Right lobe of liver (tissue), 6 donors: ENCODE results near the gene CEP135. TPM values are rescaled to one million over a fixed set of nuclear protein-coding genes. Genes with fewer than 3 reads are reported as not detected.

ENCODE experiments used
- ATAC-seq, 4 donors: fragments of 200-7000 bp; cut with Tn5 transposase; one replicate each; pipeline ENCODE4 v1.9.1; 2020; ENCODE audit warnings: mild to moderate bottlenecking in 4 of 4, moderate library complexity in 4 of 4
- DNase-seq, 3 donors: peaks; one replicate each; pipeline ENCODE4 v3.0.0-alpha.2; 2020
- H3K27ac ChIP-seq, 3 donors: fragments of 200-600 bp; one replicate each; pipeline ENCODE4 v1.8.0; 2022
- H3K27me3 ChIP-seq, 2 donors: fragments of 200-600 bp; one replicate each; pipeline ENCODE4 v1.8.0; 2022
- H3K36me3 ChIP-seq, 4 donors: fragments of 200-600 bp; sonication (generic) in 1 of 4; one replicate each; pipeline versions ENCODE4 v1.5.1 to v1.8.0; 2017 to 2022; ENCODE audit warnings: control low read depth in 1 of 4
- H3K4me1 ChIP-seq, 4 donors: fragments of 200-600 bp; sonication (generic) in 1 of 4; one replicate each; pipeline versions ENCODE4 v1.5.1 to v1.8.0; 2017 to 2022; ENCODE audit warnings: control low read depth in 1 of 4
- H3K4me3 ChIP-seq, 3 donors: fragments of 200-600 bp; one replicate each; pipeline ENCODE4 v1.8.0; 2022
- H3K9me3 ChIP-seq, 4 donors: fragments of 200-600 bp; sonication (generic) in 1 of 4; one replicate each; pipeline versions ENCODE4 v1.5.1 to v1.8.0; 2017 to 2022; ENCODE audit warnings: control low read depth in 1 of 4
- CTCF ChIP-seq, 4 donors: fragments of 200-600 bp in 3 of 4; fragments of 450-650 bp in 1 of 4; IDR thresholded peaks; one replicate each; pipeline versions ENCODE4 v1.5.1 to v1.8.0; 2016 to 2022; ENCODE audit warnings: antibody characterized with exemption in 4 of 4, mild to moderate bottlenecking in 2 of 4
- POLR2A ChIP-seq: fragments of 450-650 bp; IDR thresholded peaks from one replicate; pipeline ENCODE4 v1.6.1; 2017; ENCODE audit warnings: antibody characterized with exemption, mild to moderate bottlenecking
- whole genome bisulfite sequencing: methylation state at CpG from one replicate; pipeline ENCODE4 v1.1.6; 2018; ENCODE audit warnings: low coverage, low lambda C conversion rate; ENCODE audit not compliant: insufficient coverage; ENCODE audit errors: missing lambda C conversion rate; 5-methylcytosine and 5-hydroxymethylcytosine counted together
- intact Hi-C, 2 donors: fragments of 100-400 bp; cut with DNase I; formaldehyde crosslinking; loops; one replicate each; pipeline versions ENCODE4 v1.11.2 to v1.14.1; 2022
- total RNA-seq, 6 experiments: library from RNA; depleted of rRNA in 2 of 6; stranded (reverse); fragments of >200 nt in 2 of 6; fragmentation: NEBNext Ultra II Directional in 3 of 6; extraction: Animal tissue kit (Norgen Biotek cat#: 25700) in 3 of 6; gene quantifications; one replicate each; pipeline versions ENCODE4 v1.1.0 to v1.2.4, GENCODE V29; 2016 to 2023
- donor health status: DM: no; HTN: yes; CAD: no.
- donor health status: DM: no; HTN: no; CAD: no.
- donor health status: DM: no; HTN: no; CAD: no.
- donor health status: DM: no; HTN: yes; CAD: no.
- donor health status: DM: no; HTN: yes; CAD: no.

Gene CEP135
- total RNA-seq, 6 experiments from 2014 or later: 0.59 to 2.4 (median 1.7) TPM

- TF ChIP-seq POLR2A (no peak), CTCF (IDR thresholded peaks at IDR 0.05) (no peak)
- H3K27ac ChIP-seq: no peak overlapping the region
- no peaks in the 10 kb centered on the region for H3K27me3 ChIP-seq
- no peak overlapping the region for H3K4me3 ChIP-seq
- no peak for ATAC-seq
- no peaks in the 10 kb centered on the region for H3K36me3 ChIP-seq
- H3K9me3 ChIP-seq: no peaks in the 10 kb centered on the region
- no peak for DNase-seq
- H3K4me1 ChIP-seq: no peaks in the 10 kb centered on the region
- intact Hi-C loops: no loop called here
Observed at GRCh38 chr4:55989766-55990165, 41.0 kb downstream of the CEP135 start.

- no peak for TF ChIP-seq CTCF (IDR thresholded peaks at IDR 0.05)
- TF ChIP-seq POLR2A: no peak
- H3K36me3 ChIP-seq: no peaks in the 10 kb centered on the region
- WGBS: 88% methylated on average over 3 of the region's 3 CpGs
- H3K9me3 ChIP-seq: no peaks in the 10 kb centered on the region
- no peaks in the 10 kb centered on the region for H3K27me3 ChIP-seq
- DNase-seq (no peak), ATAC-seq (no peak)
- no peaks in the 10 kb centered on the region for H3K4me1 ChIP-seq
- H3K4me3 ChIP-seq: no peak overlapping the region
- no peak overlapping the region for H3K27ac ChIP-seq
- intact Hi-C loops: no loop called here
Observed at GRCh38 chr4:55993994-55994663, 45.4 kb downstream of the CEP135 start.

- intact Hi-C loops: no loop called here
- Histone ChIP-seq H3K27ac (no peak overlapping the region), H3K4me1 (no peaks in the 10 kb centered on the region), H3K27me3 (no peaks in the 10 kb centered on the region), H3K36me3 (no peaks in the 10 kb centered on the region), H3K4me3 (no peak overlapping the region), H3K9me3 (no peaks in the 10 kb centered on the region)
- ATAC-seq: no peak
- TF ChIP-seq CTCF (IDR thresholded peaks at IDR 0.05) (no peak), POLR2A (no peak)
- DNase-seq: no peak
- WGBS: 81% methylated on average over 2 of the region's 2 CpGs
Observed at GRCh38 chr4:55996646-55997045, 47.9 kb downstream of the CEP135 start.

GRCh38 chr4:56003606-56004005 is 54.9 kb downstream of the CEP135 start:
- intact Hi-C loops: no loop called here
- Histone ChIP-seq H3K36me3 (peaks cover 0 to 1% (median 0%) of the 10 kb centered on the region in 4 donors), H3K27ac (no peak overlapping the region), H3K27me3 (no peaks in the 10 kb centered on the region), H3K9me3 (no peaks in the 10 kb centered on the region), H3K4me3 (no peak overlapping the region), H3K4me1 (no peaks in the 10 kb centered on the region)
- DNase-seq (no peak), ATAC-seq (no peak)
- TF ChIP-seq POLR2A: no peak
- TF ChIP-seq CTCF (IDR thresholded peaks at IDR 0.05): no peak
- 87% methylated on average over 3 of the region's 3 CpGs for WGBS

- no peak for DNase-seq
- Histone ChIP-seq H3K9me3 (no peaks in the 10 kb centered on the region), H3K4me3 (no peak overlapping the region), H3K4me1 (no peaks in the 10 kb centered on the region), H3K36me3 (peaks cover 0 to 1% (median 0%) of the 10 kb centered on the region in 4 donors), H3K27me3 (no peaks in the 10 kb centered on the region), H3K27ac (no peak overlapping the region)
- TF ChIP-seq CTCF (IDR thresholded peaks at IDR 0.05) (no peak), POLR2A (no peak)
- 65% methylated on average over 2 of the region's 2 CpGs for WGBS
- ATAC-seq: no peak
- intact Hi-C loops: no loop called here
Observed at GRCh38 chr4:56004235-56004634, 55.5 kb downstream of the CEP135 start.
